ENCODE data around the gene OR10S1.
"Not testable (repeated sequence)": the region's sequence is repeated elsewhere in the genome, so short reads cannot be mapped to it uniquely, and the experiment has no call there.

Gene OR10S1, protein sequence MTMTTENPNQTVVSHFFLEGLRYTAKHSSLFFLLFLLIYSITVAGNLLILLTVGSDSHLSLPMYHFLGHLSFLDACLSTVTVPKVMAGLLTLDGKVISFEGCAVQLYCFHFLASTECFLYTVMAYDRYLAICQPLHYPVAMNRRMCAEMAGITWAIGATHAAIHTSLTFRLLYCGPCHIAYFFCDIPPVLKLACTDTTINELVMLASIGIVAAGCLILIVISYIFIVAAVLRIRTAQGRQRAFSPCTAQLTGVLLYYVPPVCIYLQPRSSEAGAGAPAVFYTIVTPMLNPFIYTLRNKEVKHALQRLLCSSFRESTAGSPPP

DNA sequence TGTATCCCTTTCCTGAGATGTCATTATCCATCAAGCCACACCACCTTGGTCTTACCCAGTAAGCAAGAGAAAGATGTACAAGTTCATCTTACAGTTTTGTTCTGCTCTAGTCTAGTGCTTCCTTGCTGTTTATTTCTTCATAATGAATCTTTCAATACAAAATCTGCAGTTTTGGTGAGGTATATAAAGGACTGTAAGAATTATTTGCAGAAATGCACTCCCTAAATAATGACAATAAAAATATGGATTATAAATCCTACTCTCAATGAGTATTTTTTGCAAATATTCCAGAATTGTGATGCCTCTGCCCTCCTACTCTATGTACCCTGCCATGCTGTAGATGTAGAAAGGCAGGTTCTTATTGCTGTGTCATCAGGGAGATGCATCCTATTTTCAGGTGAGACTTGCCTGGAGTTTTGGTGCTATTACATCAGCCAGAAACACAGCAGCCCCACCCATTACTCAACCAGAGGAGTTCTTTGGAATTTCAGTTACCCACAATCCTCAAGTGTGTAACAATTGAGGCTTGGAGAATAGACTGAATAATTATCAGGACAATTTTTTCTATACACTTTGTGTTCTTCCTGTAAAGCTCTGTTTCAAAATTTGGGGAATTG is at the start of gene OR10S1:
OR10S1 (minus strand) TSS at position 51 of the 617 bp plus-strand sequence. CDS start 117 bp downstream, outside the sequence.
- no peak for DNase-seq

DNA sequence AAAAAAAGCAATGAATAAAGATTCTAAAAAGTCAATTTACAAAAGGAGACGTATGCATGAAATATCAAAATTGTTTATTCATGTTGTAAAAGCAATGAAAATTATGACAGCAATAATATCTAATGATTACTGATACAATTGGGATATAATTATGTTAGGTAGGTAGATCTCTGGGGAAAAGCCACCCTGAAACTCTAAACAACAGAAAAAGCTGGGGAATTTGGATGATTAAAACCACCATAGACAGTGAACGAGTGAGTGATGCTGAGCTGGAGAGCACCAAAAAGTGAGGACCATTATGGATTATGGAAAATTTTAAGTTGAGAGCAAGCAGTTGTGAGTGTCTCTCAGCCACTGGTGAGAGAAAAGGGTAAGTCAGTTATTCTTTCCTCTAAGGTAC is 48.9 kb upstream of the OR10S1 start, which contains the start of gene OR10G8:
OR10G8 (plus strand) TSS at position 301 of the 400 bp plus-strand sequence. CDS start 2,825 bp downstream, outside the sequence.
- DNase-seq: no peak

DNA sequence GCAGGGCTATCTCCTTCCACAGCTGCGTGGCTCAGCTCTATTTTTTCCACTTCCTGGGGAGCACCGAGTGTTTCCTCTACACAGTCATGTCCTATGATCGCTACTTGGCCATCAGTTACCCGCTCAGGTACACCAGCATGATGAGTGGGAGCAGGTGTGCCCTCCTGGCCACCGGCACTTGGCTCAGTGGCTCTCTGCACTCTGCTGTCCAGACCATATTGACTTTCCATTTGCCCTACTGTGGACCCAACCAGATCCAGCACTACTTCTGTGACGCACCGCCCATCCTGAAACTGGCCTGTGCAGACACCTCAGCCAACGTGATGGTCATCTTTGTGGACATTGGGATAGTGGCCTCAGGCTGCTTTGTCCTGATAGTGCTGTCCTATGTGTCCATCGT is 38.3 kb upstream of the OR10S1 start:
- DNase-seq: not testable (repeated sequence)

DNA sequence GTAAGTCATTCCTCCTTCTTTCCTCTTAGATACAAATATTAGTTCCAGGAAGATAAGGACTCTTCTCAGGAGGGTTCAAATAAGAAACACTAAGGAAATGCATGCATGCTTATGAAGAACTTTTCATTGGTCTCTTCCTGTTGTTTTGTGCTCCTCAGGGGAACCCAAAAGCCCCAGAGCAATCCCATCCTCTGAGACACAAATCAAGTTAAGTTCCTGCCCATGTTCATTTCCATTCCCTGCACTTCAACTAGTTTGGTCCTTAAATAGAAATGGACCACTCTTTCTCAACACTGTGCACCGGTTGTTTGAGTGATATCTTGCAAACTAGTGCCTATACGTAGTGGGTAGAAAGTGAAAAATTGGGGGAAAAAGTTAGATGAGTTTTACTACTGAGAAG is 35.1 kb upstream of the OR10S1 start, which contains the start of gene OR10G4:
OR10G4 (plus strand) TSS at position 301 of the 400 bp plus-strand sequence. CDS start 2,578 bp downstream, outside the sequence.
- no peak for DNase-seq

DNA sequence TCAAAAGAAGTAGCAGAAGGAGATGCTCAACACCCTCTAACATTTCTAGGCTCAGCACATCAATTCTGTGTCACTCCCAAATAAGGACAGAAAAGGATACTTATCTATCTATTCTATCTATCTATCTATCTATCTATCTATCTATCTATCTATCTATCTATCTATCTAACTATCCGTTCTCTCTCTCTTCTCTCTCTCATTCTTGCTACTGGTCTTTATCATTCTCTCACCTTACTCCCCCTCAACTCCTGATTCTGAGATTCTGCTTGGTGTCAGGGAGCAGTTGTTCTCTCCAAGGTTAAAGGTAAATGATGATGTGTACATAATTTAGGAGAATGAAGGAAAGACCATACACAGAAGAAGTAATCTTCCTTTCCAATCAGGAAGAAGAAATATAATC is 17.5 kb upstream of the OR10S1 start, which contains the start of gene OR10G6:
OR10G6 (minus strand) TSS at position 43 of the 400 bp plus-strand sequence; CDS start at position 43, 0 bp downstream.
- no peak for DNase-seq

DNA sequence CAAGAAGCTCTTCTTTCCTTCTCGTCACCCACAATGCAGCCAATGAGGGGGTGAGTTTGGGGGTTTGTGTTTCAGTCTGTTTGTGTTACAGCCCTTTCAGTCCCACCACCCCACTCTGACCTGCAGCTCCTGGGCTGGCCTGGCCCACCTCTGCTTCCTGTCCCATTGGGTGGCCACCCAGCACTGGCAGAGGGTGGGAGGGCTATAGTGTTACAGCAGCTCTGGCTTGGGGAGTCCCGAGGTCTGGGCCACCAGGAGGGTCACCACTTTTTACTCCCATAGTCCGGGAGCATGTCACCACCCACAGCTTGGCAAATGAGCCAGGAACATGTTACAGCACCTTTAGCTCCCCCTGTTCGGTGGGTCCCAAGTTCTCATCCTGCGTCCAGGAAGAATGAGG is 1.7 kb upstream of the OR10S1 start:
- DNase-seq: no peak

DNA sequence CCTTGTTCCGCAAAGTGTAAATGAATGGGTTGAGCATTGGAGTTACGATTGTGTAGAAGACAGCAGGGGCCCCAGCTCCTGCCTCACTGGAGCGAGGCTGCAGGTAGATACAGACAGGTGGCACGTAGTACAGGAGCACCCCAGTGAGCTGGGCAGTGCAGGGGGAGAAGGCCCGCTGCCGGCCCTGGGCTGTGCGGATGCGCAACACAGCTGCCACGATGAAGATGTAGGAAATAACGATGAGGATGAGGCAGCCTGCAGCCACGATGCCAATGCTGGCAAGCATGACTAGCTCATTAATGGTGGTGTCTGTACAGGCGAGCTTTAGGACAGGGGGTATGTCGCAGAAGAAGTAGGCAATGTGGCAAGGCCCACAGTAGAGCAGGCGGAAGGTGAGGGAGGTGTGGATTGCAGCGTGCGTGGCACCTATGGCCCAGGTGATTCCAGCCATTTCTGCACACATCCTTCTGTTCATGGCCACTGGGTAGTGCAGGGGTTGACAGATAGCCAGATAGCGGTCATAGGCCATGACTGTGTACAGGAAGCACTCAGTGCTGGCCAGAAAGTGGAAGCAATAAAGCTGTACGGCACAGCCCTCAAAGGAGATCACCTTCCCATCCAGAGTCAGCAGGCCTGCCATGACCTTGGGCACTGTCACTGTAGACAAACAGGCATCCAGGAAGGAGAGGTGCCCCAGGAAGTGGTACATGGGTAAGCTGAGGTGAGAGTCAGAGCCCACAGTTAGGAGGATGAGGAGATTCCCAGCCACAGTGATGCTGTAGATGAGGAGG is 616 bp downstream of the OR10S1 start:
- no peak for DNase-seq

DNA sequence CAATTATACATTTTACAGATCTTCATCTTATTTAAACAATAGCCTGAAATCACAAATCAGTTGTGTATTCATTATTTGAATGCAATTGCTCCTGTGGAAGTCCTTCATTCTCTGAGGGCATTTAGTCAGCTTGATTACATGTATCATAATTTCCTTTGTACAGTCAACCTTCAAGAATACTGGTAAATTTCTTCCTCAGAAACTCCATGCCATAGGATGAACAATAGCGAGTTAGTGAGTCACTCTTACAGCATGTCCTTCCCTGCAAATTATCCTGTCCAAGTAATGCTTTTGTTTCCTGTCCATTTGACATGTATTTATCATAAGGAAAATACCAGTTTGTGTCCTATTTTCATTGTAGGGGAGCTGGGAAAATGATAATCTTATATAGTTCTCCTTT is 3.8 kb downstream of the OR10S1 start:
- no peak for DNase-seq

DNA sequence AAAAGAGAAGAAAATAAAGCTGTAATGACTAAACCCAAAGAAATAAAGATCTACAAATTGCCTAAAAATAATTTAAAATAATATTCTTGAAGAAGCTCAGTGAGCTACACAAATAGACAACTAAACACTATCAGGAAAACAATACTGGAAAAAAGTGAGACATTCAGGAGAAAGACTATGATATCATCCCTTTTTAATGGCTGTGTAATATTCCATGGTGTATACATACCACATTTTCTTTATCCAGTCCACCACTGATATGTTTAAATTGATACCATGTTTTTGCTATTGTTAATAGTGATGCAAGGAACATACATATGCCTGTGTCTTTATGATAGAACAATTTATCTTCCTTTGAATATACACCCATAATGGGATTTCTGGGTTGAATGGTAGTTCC is 20.8 kb downstream of the OR10S1 start:
- no peak for DNase-seq

DNA sequence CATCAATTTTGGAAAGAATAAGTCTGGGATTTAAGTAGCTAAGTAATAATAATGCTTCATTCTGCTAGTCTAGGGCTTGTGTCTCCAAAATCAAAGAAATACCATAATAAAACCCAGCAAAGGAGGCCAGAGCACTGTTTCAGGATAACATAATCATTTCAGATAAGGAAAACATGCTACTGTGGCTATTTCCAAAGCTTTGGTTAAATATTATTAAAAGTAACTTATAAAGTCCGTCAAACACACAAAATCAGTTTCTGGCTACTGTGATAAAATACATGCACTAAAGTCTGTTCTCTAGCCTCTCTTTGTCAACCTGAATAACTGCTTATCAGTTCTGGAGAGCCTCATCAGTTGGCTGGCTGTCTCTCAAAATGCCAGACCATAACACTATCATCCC is 32.4 kb downstream of the OR10S1 start:
- DNase-seq: no peak

DNA sequence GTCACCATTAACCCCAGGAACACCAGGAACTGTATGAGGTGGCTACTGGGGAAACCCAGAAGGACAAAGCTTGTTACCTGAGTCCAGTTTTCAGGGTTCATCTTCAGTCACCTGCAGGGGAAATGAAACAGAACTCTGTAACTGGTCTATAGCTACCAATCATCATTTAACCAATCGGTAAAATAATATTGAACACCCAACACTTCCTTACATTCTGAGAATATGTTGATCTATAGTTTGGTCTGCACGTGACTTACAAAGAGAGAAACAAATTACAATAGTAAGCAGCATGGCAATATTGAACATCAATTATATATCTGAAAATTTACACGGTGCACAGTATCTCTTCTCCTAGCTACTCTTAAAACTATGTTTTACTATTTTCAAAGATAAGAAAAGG is 33.8 kb downstream of the OR10S1 start, which contains the start of gene OR6T1:
OR6T1 (minus strand) TSS at position 101 of the 400 bp plus-strand sequence; CDS start at position 101, 0 bp downstream.
- DNase-seq: no peak

DNA sequence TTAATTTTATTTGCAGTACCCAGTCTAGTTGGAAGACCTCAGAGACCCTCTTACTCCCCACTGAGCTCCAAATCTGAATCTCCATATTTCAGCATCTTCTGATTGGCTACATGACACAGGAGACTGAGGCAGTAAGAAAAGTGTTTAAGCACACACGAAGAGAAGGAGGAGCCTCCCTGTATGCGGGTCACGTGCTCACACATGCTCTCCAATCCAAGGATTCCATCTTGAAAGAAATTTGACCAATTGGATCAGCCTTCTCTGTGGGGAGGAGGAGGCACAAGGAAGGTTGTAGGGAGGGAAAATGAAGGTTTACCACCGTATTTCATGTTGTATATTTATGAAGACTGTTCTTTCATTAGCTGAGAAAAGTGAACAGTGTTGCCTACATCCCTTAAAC is 35.2 kb downstream of the OR10S1 start:
- no peak for DNase-seq

DNA sequence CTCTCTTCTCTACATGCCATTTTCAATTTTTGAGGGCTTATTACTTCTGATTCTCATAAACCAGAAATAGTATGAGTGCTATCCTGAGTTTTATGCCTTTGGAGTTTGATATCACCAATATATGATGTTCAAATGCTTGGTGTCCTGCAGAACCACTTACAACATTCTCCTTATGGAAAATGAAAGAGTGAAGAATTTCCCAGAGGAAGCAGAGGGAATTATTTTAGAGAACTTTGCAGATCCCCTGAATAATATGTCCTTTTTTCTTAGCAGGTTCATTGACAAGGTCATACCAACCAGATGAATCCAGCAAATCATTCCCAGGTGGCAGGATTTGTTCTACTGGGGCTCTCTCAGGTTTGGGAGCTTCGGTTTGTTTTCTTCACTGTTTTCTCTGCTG is 38.3 kb downstream of the OR10S1 start, which contains the start of gene OR4D5:
OR4D5 (plus strand) TSS at position 301 of the 400 bp plus-strand sequence; CDS start at position 301, 0 bp downstream.
- no peak for DNase-seq

All from NCI-H82 (cell line).